H4 (cell line): ENCODE data around the gene CES3. TPM values are rescaled to one million over a fixed set of nuclear protein-coding genes. Genes with fewer than 3 reads are reported as not detected.
A peak's percentile ranks its signal among the peaks of the same experiment; 100 is the strongest.

ENCODE experiments used
- DNase-seq: peaks from one replicate; pipeline ENCODE4 v3.0.0-alpha.2; 2015; ENCODE audit warnings: low spot score
- total RNA-seq: library from RNA; depleted of rRNA; stranded (reverse); fragments of >200 nt; shearing (Covaris generic); gene quantifications from 2 replicates; pipeline ENCODE4 v1.2.3, GENCODE V29; 2014

CES3 gene
- total RNA-seq, 1 experiment from 2014 or later: 1.2 TPM

- DNase-seq: no peak
Observed at GRCh38 chr16:67001726-67002125, 40.7 kb downstream of the CES3 start.

- no peak for DNase-seq
Observed at GRCh38 chr16:67006930-67007658, 46.0 kb downstream of the CES3 start.

DNA sequence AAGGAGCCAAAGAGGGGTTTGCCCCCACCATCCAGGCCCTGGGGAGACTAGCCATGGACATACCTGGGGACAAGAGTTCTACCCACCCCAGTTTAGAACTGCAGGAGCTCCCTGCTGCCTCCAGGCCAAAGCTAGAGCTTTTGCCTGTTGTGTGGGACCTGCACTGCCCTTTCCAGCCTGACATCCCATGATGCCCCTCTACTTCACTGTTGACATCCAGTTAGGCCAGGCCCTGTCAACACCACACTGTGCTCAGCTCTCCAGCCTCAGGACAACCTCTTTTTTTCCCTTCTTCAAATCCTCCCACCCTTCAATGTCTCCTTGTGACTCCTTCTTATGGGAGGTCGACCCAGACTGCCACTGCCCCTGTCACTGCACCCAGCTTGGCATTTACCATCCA, 48.1 kb downstream of the CES3 start:
- DNase-seq: no peak

DNA sequence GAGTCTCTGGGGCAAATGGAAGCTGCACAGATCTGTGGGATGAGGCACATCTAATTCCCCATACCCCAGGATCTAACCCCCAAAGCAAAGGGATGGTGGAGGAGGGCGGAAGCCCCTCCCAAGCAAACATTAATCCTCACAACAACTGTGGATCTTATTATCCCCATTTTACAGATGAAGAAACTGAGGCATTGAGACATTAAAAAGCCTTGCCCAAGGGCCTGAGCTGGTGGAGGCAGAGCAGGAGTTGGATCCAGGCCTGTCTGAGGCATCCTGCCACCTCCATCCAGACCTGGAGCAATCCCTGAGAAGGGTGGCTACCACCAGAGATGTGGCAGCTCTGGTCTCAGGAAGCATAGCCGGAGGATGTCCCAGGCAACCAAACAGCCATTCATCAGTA, 50.2 kb downstream of the CES3 start:
- DNase-seq: no peak

DNA sequence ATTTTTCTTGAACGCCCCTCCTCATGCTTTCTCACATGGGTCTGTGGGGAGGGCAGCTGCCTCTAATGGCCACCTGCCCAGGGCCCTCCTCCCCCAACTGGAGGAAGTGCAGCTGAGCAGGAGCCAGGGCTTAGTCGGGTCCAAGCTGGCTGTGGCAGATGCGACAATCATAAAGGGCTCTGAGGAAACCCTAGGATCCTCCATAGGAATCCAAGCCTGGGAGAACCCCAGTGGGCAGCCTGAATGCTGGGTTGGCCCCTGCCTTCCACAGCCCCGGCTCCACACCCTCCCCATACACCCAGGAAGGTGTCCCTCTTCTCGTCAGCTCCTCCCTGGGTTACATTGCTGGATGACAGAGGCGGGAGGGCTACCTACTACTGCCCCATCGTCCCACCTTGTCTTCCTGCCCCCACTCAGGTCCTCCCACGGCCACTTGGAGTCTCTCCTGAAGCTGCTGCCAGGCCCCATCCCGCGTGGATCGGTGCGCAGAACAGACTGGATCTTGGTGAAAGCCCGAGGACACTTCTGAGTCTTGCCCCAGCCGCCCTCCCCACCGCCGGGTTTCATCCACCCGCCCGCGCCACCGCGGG, 52.3 kb downstream of the CES3 start:
- DNase-seq: no peak

- peak; percentile 47 for DNase-seq
Observed at GRCh38 chr16:67013823-67014633, 53.0 kb downstream of the CES3 start.

DNA sequence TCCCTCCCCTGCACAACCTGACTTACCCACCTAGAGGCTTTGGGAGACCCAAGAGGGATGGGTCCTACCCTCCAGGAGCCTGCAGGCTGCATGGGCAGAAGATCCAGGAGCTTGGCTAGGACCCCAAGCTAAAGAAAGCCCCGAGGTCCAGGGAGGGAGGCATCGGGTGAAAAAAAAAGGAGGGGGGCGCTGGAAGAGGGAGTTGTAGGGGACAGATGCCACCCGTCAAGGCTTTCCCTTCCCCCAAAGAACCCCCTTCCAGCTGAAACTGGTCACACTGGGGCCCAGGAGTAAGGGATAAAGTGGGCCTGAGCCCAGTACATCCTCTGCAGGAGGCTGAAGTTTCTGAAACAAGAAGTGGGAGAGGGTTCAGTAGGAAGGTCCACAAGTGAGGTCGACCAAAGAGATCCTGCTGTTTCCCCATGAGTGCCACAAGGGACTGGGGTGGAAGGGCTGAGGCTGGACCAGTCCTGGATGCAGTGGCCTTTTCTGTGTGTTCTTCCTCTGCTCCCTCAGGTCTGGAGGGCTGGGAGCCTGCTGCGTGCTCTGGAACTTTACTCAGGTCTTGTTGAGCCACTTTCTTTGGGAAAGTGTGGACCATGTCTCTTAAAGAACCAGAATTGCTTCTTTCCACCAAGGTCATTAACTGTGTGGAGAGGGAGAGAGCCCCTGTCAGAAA, 53.7 kb downstream of the CES3 start:
- DNase-seq: no peak

- no peak for DNase-seq
Observed at GRCh38 chr16:67015313-67015731, 54.3 kb downstream of the CES3 start.

DNA sequence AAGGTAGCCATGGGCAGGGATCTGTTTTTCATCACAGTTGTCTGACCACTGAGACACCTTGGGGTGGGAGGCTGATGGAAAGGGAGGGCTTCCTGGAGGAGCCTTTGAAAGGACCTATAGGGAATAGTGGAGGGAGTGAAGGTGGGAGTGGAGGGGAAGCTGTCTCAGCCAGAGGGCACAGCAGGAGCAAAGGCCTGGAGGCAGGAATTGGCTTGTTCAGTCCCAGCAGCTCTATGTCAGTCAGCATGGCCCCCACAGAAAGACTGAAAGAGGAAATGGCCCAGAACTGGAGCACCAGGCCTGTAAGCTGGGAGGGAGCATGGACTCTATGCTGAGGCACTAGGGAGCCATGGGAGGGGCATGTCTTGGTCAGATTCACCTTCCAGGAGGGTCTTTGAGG, 55.1 kb downstream of the CES3 start:
- DNase-seq: no peak

GRCh38 chr16:67016681-67017420, 55.8 kb downstream of the CES3 start:
- DNase-seq: no peak

GRCh38 chr16:67017421-67017750, 56.3 kb downstream of the CES3 start:
- no peak for DNase-seq

- peak; percentile 98 for DNase-seq
Observed at GRCh38 chr16:67017810-67018488, 56.9 kb downstream of the CES3 start.

DNA sequence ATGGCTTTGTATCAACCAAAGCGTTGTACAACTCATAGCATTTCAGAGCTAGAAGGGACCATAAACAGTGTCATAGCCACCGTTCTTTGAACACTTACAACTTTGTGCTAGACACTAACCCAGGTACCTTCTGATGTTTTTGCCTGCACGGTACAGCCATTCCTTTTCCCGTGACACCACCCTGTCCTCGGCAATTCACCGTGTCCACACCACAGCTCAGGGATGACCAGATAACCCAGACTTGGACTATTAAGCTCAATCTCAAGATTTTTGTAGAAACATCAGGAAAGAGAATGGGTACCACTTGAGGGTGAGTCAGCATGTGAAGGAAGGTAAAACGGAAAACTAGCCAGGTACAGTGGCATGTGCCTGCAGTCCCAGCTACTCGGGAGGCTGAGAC, 58.1 kb downstream of the CES3 start:
- no peak for DNase-seq

- no peak for DNase-seq
Observed at GRCh38 chr16:67021321-67021720, 60.3 kb downstream of the CES3 start.

DNA sequence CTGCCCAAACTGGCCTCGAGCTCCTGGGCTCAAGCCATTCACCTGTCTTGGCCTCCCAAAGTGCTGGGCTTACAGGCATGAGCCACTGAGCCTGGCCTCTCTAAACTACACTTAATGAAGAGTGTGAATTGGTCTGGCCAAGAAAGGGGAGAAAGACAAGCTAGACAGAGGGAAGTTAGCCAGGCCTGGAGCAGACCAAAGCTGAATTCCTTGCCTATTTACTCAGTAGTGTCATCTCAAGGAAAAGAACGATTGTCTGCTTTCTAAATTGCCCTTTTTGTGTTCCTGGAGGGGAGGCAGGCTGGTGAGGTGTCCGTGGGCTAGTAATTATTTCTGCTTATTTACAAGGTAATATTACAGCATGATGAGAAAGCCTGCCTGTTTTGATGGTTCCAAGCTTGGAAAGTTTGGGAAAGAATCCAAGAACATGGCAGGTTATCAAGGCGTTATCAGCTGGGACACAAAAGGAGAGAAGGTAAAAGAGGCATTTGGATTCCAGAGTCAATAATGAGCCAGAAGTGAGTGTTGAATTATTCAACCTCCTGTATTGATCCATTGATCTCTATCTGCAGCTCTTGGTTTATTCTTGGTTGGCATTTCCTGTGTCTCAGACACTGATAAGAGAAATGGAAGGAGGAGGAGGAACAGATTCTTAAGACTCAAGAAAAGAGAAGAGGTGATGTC, 61.6 kb downstream of the CES3 start:
- no peak for DNase-seq

- no peak for DNase-seq
Observed at GRCh38 chr16:67023689-67024088, 62.6 kb downstream of the CES3 start.
